B cell (primary cell): ENCODE measurements around the gene PLAC9. TPM values are rescaled to one million over a fixed set of nuclear protein-coding genes. Genes with fewer than 3 reads are reported as not detected.

ENCODE experiments used
- ATAC-seq: fragments of 200-7000 bp; cut with Tn5 transposase; one replicate; pipeline ENCODE4 v1.10.0; 2021; ENCODE audit warnings: low read depth, mild to moderate bottlenecking, moderate number of reproducible peaks, moderate library complexity
- CTCF ChIA-PET: fragments of 350-600 bp; sonication (Branson Sonifier 250); formaldehyde crosslinking; loops from one replicate; lab custom pipeline; 2021; ENCODE audit warnings: antibody characterized with exemption, inconsistent platforms; lab: Charles Lee
- POLR2A ChIA-PET: fragments of 350-600 bp; sonication (Branson Sonifier 250); formaldehyde crosslinking; loops from one replicate; lab custom pipeline; 2021; ENCODE audit warnings: antibody characterized with exemption; lab: Charles Lee
- DNase-seq: peaks from one replicate; pipeline ENCODE4 v3.0.0; 2013
- H2AFZ ChIP-seq: 2 replicates; pipeline ENCODE4 v1.6.1; 2012; ENCODE audit warnings: mild to moderate bottlenecking, low read depth, low read length; ENCODE audit not compliant: insufficient read depth, poor library complexity, severe bottlenecking
- H3K27ac ChIP-seq, 2 donors: 1 replicate in 1 of 2; 2 replicates in 1 of 2; pipeline ENCODE4 v1.5.1; 2012 to 2013; ENCODE audit warnings: low read length in 2 of 2, mild to moderate bottlenecking in 2 of 2, moderate library complexity in 1 of 2
- H3K27me3 ChIP-seq, 4 experiments: fragments of 200-600 bp in 1 of 4; sonication (generic) in 1 of 4; replicated peaks in 1 of 4; 1 replicate in 2 of 4; 2 replicates in 2 of 4; pipeline versions ENCODE4 v1.6.1 to v1.7.0; 2013 to 2016; ENCODE audit warnings: low read length in 3 of 4, mild to moderate bottlenecking in 2 of 4, mixed read lengths in 1 of 4, moderate library complexity in 1 of 4; ENCODE audit not compliant: insufficient read depth in 4 of 4, control insufficient read depth in 3 of 4; ENCODE audit errors: control extremely low read depth in 1 of 4
- H3K36me3 ChIP-seq, 2 experiments: replicated peaks in 1 of 2; 1 replicate in 1 of 2; 2 replicates in 1 of 2; pipeline versions ENCODE4 v1.6.1 to v1.7.1; 2013; ENCODE audit warnings: low read length in 1 of 2; ENCODE audit not compliant: insufficient read depth in 2 of 2, control insufficient read depth in 1 of 2; ENCODE audit errors: control extremely low read depth in 1 of 2, extremely low read depth in 1 of 2
- H3K4me1 ChIP-seq, 2 donors: fragments of 200-600 bp in 1 of 2; sonication (generic) in 1 of 2; 1 replicate in 1 of 2; 2 replicates in 1 of 2; pipeline versions ENCODE4 v1.5.1 to v1.6.1; 2013 to 2017; ENCODE audit warnings: low read length in 2 of 2; ENCODE audit not compliant: control insufficient read depth in 2 of 2, insufficient read depth in 2 of 2
- H3K4me2 ChIP-seq: replicated peaks from 2 replicates; pipeline ENCODE3; 2012; ENCODE audit warnings: mild to moderate bottlenecking, low read depth, low read length; ENCODE audit not compliant: poor library complexity, severe bottlenecking
- H3K4me3 ChIP-seq, 5 experiments: fragments of 200-600 bp in 1 of 5; sonication (generic) in 1 of 5; 1 replicate in 3 of 5; 2 replicates in 2 of 5; pipeline versions ENCODE4 v1.5.1 to v1.7.0; 2011 to 2016; ENCODE audit warnings: low read length in 4 of 5, mild to moderate bottlenecking in 4 of 5, low read depth in 2 of 5, control low read depth in 1 of 5, moderate library complexity in 1 of 5; ENCODE audit not compliant: insufficient read depth in 1 of 5; ENCODE audit errors: control extremely low read depth in 1 of 5, extremely low read depth in 1 of 5
- H3K79me2 ChIP-seq: fragments of 200-600 bp; sonication (generic); one replicate; pipeline ENCODE4 v1.6.0; 2016; ENCODE audit warnings: low read length; ENCODE audit not compliant: control insufficient read depth, insufficient read depth
- H3K9ac ChIP-seq: fragments of 200-600 bp; sonication (generic); 2 replicates; pipeline ENCODE4 v1.6.1; 2017; ENCODE audit warnings: mild to moderate bottlenecking, low read length, moderate library complexity
- H3K9me3 ChIP-seq, 3 donors: one replicate each; pipeline versions ENCODE4 v1.6.1 to v1.7.1; 2013; ENCODE audit warnings: low read length in 2 of 3; ENCODE audit not compliant: control insufficient read depth in 2 of 3, insufficient read depth in 1 of 3; ENCODE audit errors: control extremely low read depth in 1 of 3
- H4K20me1 ChIP-seq: 2 replicates; pipeline ENCODE4 v1.6.0; 2012; ENCODE audit warnings: mild to moderate bottlenecking, low read length; ENCODE audit not compliant: insufficient read depth, control insufficient read depth, poor library complexity, severe bottlenecking
- H3K27ac Mint-ChIP-seq: one replicate; pipeline ENCODE4 v1.8.0; 2021; ENCODE audit warnings: mixed read lengths
- H3K27me3 Mint-ChIP-seq: one replicate; pipeline ENCODE4 v1.8.0; 2021; ENCODE audit warnings: mixed read lengths
- H3K4me1 Mint-ChIP-seq: one replicate; pipeline ENCODE4 v1.8.0; 2021; ENCODE audit warnings: mixed read lengths
- H3K4me3 Mint-ChIP-seq: one replicate; pipeline ENCODE4 v1.8.0; 2021; ENCODE audit warnings: mixed read lengths
- H3K9me3 Mint-ChIP-seq: one replicate; pipeline ENCODE4 v1.8.0; 2022; ENCODE audit warnings: mixed read lengths; ENCODE audit not compliant: insufficient read depth
- EZH2 ChIP-seq: IDR thresholded peaks from 2 replicates; pipeline ENCODE4 v1.6.1; 2012; ENCODE audit warnings: borderline replicate concordance, low read depth, mild to moderate bottlenecking, moderate library complexity, low read length; ENCODE audit not compliant: insufficient read depth, poor library complexity, severe bottlenecking
- WGBS: methylation state at CpG from one replicate; pipeline ENCODE4 v1.1.5; 2013; ENCODE audit warnings: missing lambda C conversion rate; ENCODE audit not compliant: insufficient coverage; 5-methylcytosine and 5-hydroxymethylcytosine counted together
- intact Hi-C: fragments of 100-400 bp; cut with micrococcal nuclease; formaldehyde crosslinking; loops from one replicate; pipeline ENCODE4 v1.10.0; 2022
- polyA plus RNA-seq: library from polyadenylated mRNA; depleted of rRNA; stranded (reverse); fragments of >200 nt; gene quantifications from 2 replicates; pipeline ENCODE4 v1.2.3, GENCODE V29; 2012
- total RNA-seq, 2 donors: library from RNA; stranded (reverse); fragments of 120-200 nt in 1 of 2; gene quantifications; 1 replicate in 1 of 2; 2 replicates in 1 of 2; pipeline versions ENCODE4 v1.2.3 to v1.2.4, GENCODE V29; 2013 to 2022
- TF ChIP-seq, protein P1 (sequence below): fragments of 200-600 bp; IDR thresholded peaks from one replicate; pipeline ENCODE4 v1.8.0; 2022; ENCODE audit warnings: antibody characterized with exemption, mild to moderate bottlenecking

Gene PLAC9
- total and polyA plus RNA-seq, 2 donors (not counting 1 experiment from before 2014, with no cell fraction given) = not detected

DNA sequence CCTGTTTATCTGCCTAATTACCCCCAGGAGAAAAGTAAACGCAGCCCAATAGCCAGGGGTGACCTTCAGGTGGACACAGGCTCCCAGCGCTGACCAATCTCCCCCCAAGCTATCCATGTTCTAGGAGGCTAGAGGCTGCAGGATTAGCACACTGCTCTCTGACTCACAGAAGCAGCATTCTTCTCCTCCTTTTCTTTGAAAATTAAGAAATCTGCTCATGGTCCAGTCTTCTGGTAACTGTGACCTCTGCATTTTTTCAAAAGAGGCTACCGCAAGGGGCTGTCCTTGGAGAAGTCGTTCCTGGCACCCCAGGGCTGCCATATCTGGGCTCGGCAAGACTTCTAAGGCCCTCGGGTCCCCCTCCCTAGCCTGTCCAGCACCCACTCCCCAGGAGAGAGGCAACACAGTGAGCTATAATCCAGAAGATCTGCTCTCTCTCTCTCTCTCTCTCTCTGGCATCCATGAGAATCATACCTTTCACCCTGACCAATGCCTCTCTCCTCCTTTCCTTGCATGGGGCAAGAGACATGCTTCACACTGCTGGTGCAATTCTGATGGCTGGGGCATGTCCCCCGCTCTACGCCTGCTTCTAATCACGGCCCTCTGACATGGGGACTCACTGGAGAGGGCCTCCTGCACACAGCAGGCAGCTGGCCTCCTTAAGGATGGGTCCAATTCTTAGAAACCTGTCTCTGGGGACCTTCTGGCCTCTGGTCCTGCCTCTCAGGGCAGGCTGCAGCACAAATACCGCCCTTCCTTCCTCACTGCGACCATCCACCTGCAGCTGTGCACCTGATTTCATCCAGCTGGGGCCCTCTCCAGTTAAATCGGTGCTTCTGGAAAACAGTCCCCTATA lies 45.5 kb downstream of the PLAC9 start:
- intact Hi-C loops = no loop called here
- H3K9me3 ChIP-seq = no peaks in the 10 kb centered on the region
- ChIA-PET POLR2A (no interaction called here), CTCF (no interaction called here)
- H4K20me1 ChIP-seq = peaks cover 92% of the 10 kb centered on the region
- H3K27ac ChIP-seq = no peak overlapping the region
- H2AFZ ChIP-seq = no peak overlapping the region
- no peak overlapping the region for H3K9ac ChIP-seq
- peaks cover 85% of the 10 kb centered on the region for H3K79me2 ChIP-seq
- Mint-ChIP-seq H3K27me3 (no peaks in the 10 kb centered on the region), H3K4me1 (peaks cover 43% of the 10 kb centered on the region), H3K4me3 (no peak overlapping the region), H3K27ac (peak overlapping the region; percentile 50), H3K9me3 (no peaks in the 10 kb centered on the region)
- DNase-seq = no peak
- peaks cover 0 to 28% of the 10 kb centered on the region in 2 experiments for H3K36me3 ChIP-seq
- WGBS = 87% methylated on average over 12 of the region's 12 CpGs
- peaks cover 0 to 3% of the 10 kb centered on the region in 2 donors for H3K4me1 ChIP-seq
- no peak for TF ChIP-seq EZH2
- TF ChIP-seq, protein P1, sequence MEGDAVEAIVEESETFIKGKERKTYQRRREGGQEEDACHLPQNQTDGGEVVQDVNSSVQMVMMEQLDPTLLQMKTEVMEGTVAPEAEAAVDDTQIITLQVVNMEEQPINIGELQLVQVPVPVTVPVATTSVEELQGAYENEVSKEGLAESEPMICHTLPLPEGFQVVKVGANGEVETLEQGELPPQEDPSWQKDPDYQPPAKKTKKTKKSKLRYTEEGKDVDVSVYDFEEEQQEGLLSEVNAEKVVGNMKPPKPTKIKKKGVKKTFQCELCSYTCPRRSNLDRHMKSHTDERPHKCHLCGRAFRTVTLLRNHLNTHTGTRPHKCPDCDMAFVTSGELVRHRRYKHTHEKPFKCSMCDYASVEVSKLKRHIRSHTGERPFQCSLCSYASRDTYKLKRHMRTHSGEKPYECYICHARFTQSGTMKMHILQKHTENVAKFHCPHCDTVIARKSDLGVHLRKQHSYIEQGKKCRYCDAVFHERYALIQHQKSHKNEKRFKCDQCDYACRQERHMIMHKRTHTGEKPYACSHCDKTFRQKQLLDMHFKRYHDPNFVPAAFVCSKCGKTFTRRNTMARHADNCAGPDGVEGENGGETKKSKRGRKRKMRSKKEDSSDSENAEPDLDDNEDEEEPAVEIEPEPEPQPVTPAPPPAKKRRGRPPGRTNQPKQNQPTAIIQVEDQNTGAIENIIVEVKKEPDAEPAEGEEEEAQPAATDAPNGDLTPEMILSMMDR = no peak
- no peak overlapping the region for H3K4me3 ChIP-seq
- no peak overlapping the region for H3K4me2 ChIP-seq
- no peaks in the 10 kb centered on the region for H3K27me3 ChIP-seq
- no peak for ATAC-seq

DNA sequence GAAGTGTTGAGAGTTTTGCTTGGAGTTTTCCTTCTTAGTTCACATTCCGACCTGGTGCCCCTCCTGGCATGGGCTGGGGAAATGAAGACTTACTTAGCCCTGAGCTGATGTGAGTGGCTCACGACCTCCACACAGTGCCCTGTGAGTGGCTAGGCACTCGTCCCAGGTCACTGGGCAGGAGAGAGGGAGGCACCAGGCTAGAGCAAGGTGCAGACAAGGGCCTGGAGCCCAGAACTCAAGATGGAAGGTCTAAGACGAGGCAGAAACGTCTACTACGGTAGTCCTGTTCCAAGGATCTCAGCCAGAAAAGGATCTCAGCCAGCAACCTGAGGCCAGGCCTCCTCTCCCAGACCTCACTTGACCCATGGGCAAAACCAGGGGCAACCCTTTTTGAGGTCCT lies 50.5 kb downstream of the PLAC9 start:
- Histone ChIP-seq H3K4me2 (no peak overlapping the region), H3K9me3 (no peaks in the 10 kb centered on the region), H3K9ac (no peak overlapping the region), H3K4me3 (no peak overlapping the region), H3K79me2 (peaks cover 93% of the 10 kb centered on the region), H3K27me3 (no peaks in the 10 kb centered on the region), H3K4me1 (peaks cover 27 to 32% of the 10 kb centered on the region in 2 donors), H2AFZ (no peak overlapping the region), H4K20me1 (peaks cover 79% of the 10 kb centered on the region), H3K36me3 (peaks cover 3 to 36% of the 10 kb centered on the region in 2 experiments), H3K27ac (no peak overlapping the region)
- POLR2A ChIA-PET = no interaction called here
- no peaks in the 10 kb centered on the region for H3K27me3 Mint-ChIP-seq
- H3K4me3 Mint-ChIP-seq = no peak overlapping the region
- no peaks in the 10 kb centered on the region for H3K9me3 Mint-ChIP-seq
- H3K27ac Mint-ChIP-seq = peak overlapping the region; percentile 41
- WGBS = 98% methylated on average over 6 of the region's 6 CpGs
- no peak for TF ChIP-seq EZH2
- TF ChIP-seq, protein P1 = no peak
- ATAC-seq (no peak), DNase-seq (no peak)
- H3K4me1 Mint-ChIP-seq = peaks cover 73% of the 10 kb centered on the region
- intact Hi-C loops = no loop called here
- CTCF ChIA-PET = interaction anchor here (1.0 to 7.8 kb wide), 4 partner anchors 19 to 39 kb away, joined by 3 to 85 read pairs (median 9); partner anchors contain the start of gene ANXA11
